RWPE2 (cell line): Measurements from ENCODE around the gene FTSJ3.
A peak's percentile ranks its signal among the peaks of the same experiment; 100 is the strongest.

Experiments
- ATAC-seq: fragments of 200-7000 bp; cut with Tn5 transposase; 3 replicates; pipeline ENCODE4 v1.9.1; 2021; ENCODE audit warnings: low read depth
- DNase-seq: peaks from one replicate; pipeline ENCODE4 v3.0.0-alpha.2; 2020; ENCODE audit warnings: low spot score
- H3K27ac ChIP-seq: fragments of 450-650 bp; 2 replicates; pipeline ENCODE4 v1.5.1; 2017; ENCODE audit warnings: mild to moderate bottlenecking; ENCODE audit not compliant: poor library complexity, severe bottlenecking
- H3K27me3 ChIP-seq: fragments of 250-450 bp; sonication (Bioruptor Pico); 2 replicates; pipeline ENCODE4 v1.5.1; 2021; ENCODE audit warnings: mild to moderate bottlenecking, moderate library complexity; ENCODE audit not compliant: insufficient read depth, poor library complexity, severe bottlenecking
- H3K36me3 ChIP-seq: fragments of 250-450 bp; sonication (Bioruptor Pico); 2 replicates; pipeline ENCODE4 v1.5.1; 2020; ENCODE audit warnings: low read depth, mild to moderate bottlenecking, moderate library complexity
- H3K4me1 ChIP-seq: fragments of 250-450 bp; sonication (Bioruptor Pico); 2 replicates; pipeline ENCODE4 v1.5.1; 2021; ENCODE audit warnings: mild to moderate bottlenecking, moderate library complexity; ENCODE audit not compliant: insufficient read depth, poor library complexity, severe bottlenecking
- H3K4me3 ChIP-seq: fragments of 250-450 bp; sonication (Bioruptor Pico); 2 replicates; pipeline ENCODE4 v1.5.1; 2021; ENCODE audit warnings: mild to moderate bottlenecking, moderate library complexity; ENCODE audit not compliant: severe bottlenecking
- H3K9me3 ChIP-seq: fragments of 250-450 bp; sonication (Bioruptor Pico); 2 replicates; pipeline ENCODE4 v1.5.1; 2021; ENCODE audit warnings: mild to moderate bottlenecking, moderate library complexity; ENCODE audit not compliant: severe bottlenecking
- TF ChIP-seq, protein P1 (sequence below): fragments of 450-650 bp; IDR thresholded peaks from one replicate; pipeline ENCODE4 v1.5.1; 2017; ENCODE audit warnings: mild to moderate bottlenecking, moderate library complexity; ENCODE audit not compliant: poor library complexity, severe bottlenecking

The FTSJ3 gene

GRCh38 chr17:63786117-63786516, 41.3 kb downstream of the FTSJ3 start:
- H3K27me3 ChIP-seq, result no peaks in the 10 kb centered on the region
- peak overlapping the region; percentile 81 for H3K27ac ChIP-seq
- ATAC-seq (no peak), DNase-seq (no peak)
- H3K4me3 ChIP-seq, result no peak overlapping the region
- no peaks in the 10 kb centered on the region for H3K9me3 ChIP-seq
- peaks cover 43% of the 10 kb centered on the region for H3K4me1 ChIP-seq
- TF ChIP-seq, protein P1, sequence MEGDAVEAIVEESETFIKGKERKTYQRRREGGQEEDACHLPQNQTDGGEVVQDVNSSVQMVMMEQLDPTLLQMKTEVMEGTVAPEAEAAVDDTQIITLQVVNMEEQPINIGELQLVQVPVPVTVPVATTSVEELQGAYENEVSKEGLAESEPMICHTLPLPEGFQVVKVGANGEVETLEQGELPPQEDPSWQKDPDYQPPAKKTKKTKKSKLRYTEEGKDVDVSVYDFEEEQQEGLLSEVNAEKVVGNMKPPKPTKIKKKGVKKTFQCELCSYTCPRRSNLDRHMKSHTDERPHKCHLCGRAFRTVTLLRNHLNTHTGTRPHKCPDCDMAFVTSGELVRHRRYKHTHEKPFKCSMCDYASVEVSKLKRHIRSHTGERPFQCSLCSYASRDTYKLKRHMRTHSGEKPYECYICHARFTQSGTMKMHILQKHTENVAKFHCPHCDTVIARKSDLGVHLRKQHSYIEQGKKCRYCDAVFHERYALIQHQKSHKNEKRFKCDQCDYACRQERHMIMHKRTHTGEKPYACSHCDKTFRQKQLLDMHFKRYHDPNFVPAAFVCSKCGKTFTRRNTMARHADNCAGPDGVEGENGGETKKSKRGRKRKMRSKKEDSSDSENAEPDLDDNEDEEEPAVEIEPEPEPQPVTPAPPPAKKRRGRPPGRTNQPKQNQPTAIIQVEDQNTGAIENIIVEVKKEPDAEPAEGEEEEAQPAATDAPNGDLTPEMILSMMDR, result no peak
- H3K36me3 ChIP-seq, result peaks cover 91% of the 10 kb centered on the region

DNA sequence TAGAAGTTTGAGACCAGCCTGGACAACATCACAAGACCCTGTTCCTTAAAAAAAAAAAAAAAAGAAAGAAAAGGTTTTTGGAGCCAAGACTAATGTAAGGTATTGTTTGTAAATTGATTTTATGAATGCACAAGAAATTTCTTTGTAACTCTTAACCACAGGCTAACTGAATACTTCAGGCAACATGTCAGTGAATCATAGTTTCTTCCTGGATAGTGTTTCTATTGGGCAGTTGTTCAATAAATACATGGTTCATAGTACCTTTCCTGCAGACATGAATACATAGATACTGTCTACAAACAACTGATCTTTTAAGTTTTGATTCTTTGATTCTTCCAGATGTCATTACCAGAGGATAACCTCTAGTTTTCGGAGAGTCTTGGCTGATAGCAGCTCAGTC, 41.9 kb downstream of the FTSJ3 start:
- peaks cover 48% of the 10 kb centered on the region for H3K4me1 ChIP-seq
- TF ChIP-seq, protein P1, result no peak
- ATAC-seq (peak; percentile 78), DNase-seq (no peak)
- no peak overlapping the region for H3K4me3 ChIP-seq
- H3K27ac ChIP-seq, result peak overlapping the region; percentile 81
- peaks cover 90% of the 10 kb centered on the region for H3K36me3 ChIP-seq
- no peaks in the 10 kb centered on the region for H3K27me3 ChIP-seq
- H3K9me3 ChIP-seq, result no peaks in the 10 kb centered on the region

- DNase-seq (no peak), ATAC-seq (no peak)
- H3K27ac ChIP-seq, result peak overlapping the region; percentile 81
- no peaks in the 10 kb centered on the region for H3K27me3 ChIP-seq
- no peaks in the 10 kb centered on the region for H3K9me3 ChIP-seq
- TF ChIP-seq, protein P1, result no peak
- H3K4me3 ChIP-seq, result no peak overlapping the region
- H3K36me3 ChIP-seq, result peaks cover 87% of the 10 kb centered on the region
- H3K4me1 ChIP-seq, result peaks cover 59% of the 10 kb centered on the region
Observed at GRCh38 chr17:63783522-63783921, 43.9 kb downstream of the FTSJ3 start.

DNA sequence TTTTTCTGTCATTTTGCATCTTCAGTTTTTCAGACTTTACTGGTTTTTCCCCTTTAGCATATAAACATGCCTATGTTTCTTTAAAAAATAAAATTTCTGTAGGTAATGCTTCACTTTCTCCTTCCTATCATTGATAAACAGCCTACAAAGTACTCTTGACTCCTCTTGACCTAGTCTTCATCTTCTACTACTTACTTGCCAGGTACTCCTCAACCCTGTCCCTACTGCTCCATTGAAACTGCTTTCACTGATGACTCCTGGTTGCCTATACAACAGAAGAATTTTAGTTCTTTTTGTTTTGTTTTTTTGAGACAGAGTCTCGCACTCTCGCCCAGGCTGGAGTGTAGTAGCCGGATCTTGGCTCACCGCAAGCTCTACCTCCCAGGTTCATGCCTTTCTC, 46.5 kb downstream of the FTSJ3 start:
- H3K27me3 ChIP-seq, result no peaks in the 10 kb centered on the region
- H3K9me3 ChIP-seq, result no peaks in the 10 kb centered on the region
- no peak overlapping the region for H3K4me3 ChIP-seq
- peak overlapping the region; percentile 48 for H3K27ac ChIP-seq
- peaks cover 82% of the 10 kb centered on the region for H3K36me3 ChIP-seq
- peaks cover 47% of the 10 kb centered on the region for H3K4me1 ChIP-seq
- ATAC-seq, result no peak
- no peak for DNase-seq
- TF ChIP-seq, protein P1, result no peak

DNA sequence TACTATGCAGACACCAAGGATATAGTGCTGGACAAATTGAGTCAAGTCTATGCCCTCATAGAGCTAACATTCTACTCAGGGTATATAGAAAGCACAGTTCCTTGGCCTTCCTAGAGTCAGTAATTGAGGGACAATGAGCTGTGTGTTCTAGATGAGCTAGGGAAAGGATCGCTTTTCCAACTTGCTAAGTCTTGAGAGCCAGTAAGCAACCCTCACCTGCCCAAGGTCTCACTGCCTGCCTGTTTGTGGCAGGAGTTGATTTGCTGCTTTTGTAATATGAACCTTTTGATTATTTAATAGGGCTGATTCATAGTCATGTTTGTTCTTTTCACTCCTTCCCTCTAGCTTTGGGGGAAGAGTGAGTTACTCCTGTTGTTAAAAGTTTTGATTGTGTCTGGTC, 47.0 kb downstream of the FTSJ3 start:
- H3K27ac ChIP-seq, result peak overlapping the region; percentile 48
- DNase-seq, result no peak
- no peaks in the 10 kb centered on the region for H3K27me3 ChIP-seq
- H3K36me3 ChIP-seq, result peaks cover 83% of the 10 kb centered on the region
- peak; percentile 92 for ATAC-seq
- H3K9me3 ChIP-seq, result no peaks in the 10 kb centered on the region
- H3K4me1 ChIP-seq, result peaks cover 45% of the 10 kb centered on the region
- no peak overlapping the region for H3K4me3 ChIP-seq
- TF ChIP-seq, protein P1, result no peak
